HepG2 (cell line): Measurements from ENCODE around the gene MYL6. TPM values are rescaled to one million over a fixed set of nuclear protein-coding genes. Genes with fewer than 3 reads are reported as not detected.

ENCODE experiments used
- ATAC-seq: fragments of 200-7000 bp; cut with Tn5 transposase; 3 replicates; pipeline ENCODE4 v1.9.1; 2020; ENCODE audit warnings: mild to moderate bottlenecking, moderate library complexity
- BruUV-seq: library from RNA; stranded (reverse); fragments of 400-500 nt; replicated peaks from 2 replicates; lab custom pipeline; 2021; lab: Mats Ljungman, UMichigan
- CTCF ChIA-PET: fragments of 300-600 bp; formaldehyde crosslinking; extraction: SDS; loops from one replicate; lab custom pipeline; 2021; ENCODE audit warnings: low total read pairs, inconsistent platforms, low intra/inter-chr PET ratio; lab: Yijun Ruan, JAX
- POLR2A ChIA-PET: fragments of 350-600 bp; sonication (Branson Sonifier 250); formaldehyde crosslinking; loops from one replicate; lab custom pipeline; 2020; ENCODE audit warnings: antibody characterized with exemption, inconsistent platforms; lab: Yijun Ruan, JAX
- DNase-seq: peaks from one replicate; pipeline ENCODE4 v3.0.0-alpha.2; 2015; ENCODE audit warnings: low spot score
- FAIRE-seq: peaks from 3 replicates; lab custom pipeline; 2011; peaks lifted over from hg19 to GRCh38; lab: Jason Lieb, UNC
- H2AFZ ChIP-seq: one replicate; pipeline ENCODE4 v1.6.1; 2011; ENCODE audit warnings: low read length, inconsistent platforms
- H3K27ac ChIP-seq: fragments of 300-600 bp; 3 replicates; pipeline ENCODE4 v1.8.0; 2011; ENCODE audit warnings: mixed run types, mild to moderate bottlenecking, mixed read lengths, low read length, inconsistent platforms; ENCODE audit not compliant: insufficient read depth; ENCODE audit errors: extremely low read length
- H3K27me3 ChIP-seq, 2 experiments: fragments of 200-600 bp in 1 of 2; 2 replicates in 1 of 2; 3 replicates in 1 of 2; pipeline versions ENCODE4 v1.6.0 to v1.8.0; 2011; ENCODE audit warnings: low read length in 2 of 2, mild to moderate bottlenecking in 2 of 2, moderate library complexity in 2 of 2, inconsistent platforms in 1 of 2; ENCODE audit not compliant: insufficient read depth in 2 of 2, control insufficient read depth in 1 of 2
- H3K36me3 ChIP-seq, 2 experiments: fragments of 200-600 bp in 1 of 2; replicated peaks in 1 of 2; 2 replicates in 1 of 2; 3 replicates in 1 of 2; pipeline versions ENCODE4 v1.5.1 to v1.8.0; 2011; ENCODE audit warnings: low read length in 2 of 2, inconsistent platforms in 1 of 2; ENCODE audit not compliant: insufficient read depth in 2 of 2, control insufficient read depth in 1 of 2
- H3K4me1 ChIP-seq: 2 replicates; pipeline ENCODE4 v1.5.1; 2012; ENCODE audit warnings: low read length, inconsistent platforms; ENCODE audit not compliant: insufficient read depth
- H3K4me2 ChIP-seq: 2 replicates; pipeline ENCODE4 v1.6.0; 2011; ENCODE audit warnings: low read depth, low read length, inconsistent platforms
- H3K4me3 ChIP-seq, 3 experiments: fragments of 200-600 bp in 1 of 3; sonication (generic), shearing (Covaris generic) in 1 of 3; replicated peaks in 1 of 3; 2 replicates each; pipeline ENCODE4 v1.5.1; 2011 to 2016; ENCODE audit warnings: low read length in 3 of 3, inconsistent platforms in 2 of 3, low read depth in 2 of 3, mild to moderate bottlenecking in 2 of 3, control low read depth in 1 of 3, mixed read lengths in 1 of 3; ENCODE audit not compliant: insufficient read depth in 1 of 3
- H3K79me2 ChIP-seq: one replicate; pipeline ENCODE4 v1.6.1; 2011; ENCODE audit warnings: low read length, inconsistent platforms; ENCODE audit not compliant: insufficient read depth
- H3K9ac ChIP-seq: 2 replicates; pipeline ENCODE4 v1.6.0; 2011; ENCODE audit warnings: mild to moderate bottlenecking, low read depth, low read length, inconsistent platforms; ENCODE audit not compliant: insufficient read depth
- H3K9me3 ChIP-seq: 2 replicates; pipeline ENCODE4 v1.5.1; 2012; ENCODE audit warnings: mild to moderate bottlenecking, low read length
- H4K20me1 ChIP-seq: 2 replicates; pipeline ENCODE4 v1.6.0; 2011; ENCODE audit warnings: inconsistent platforms, mild to moderate bottlenecking, low read length, moderate library complexity; ENCODE audit not compliant: insufficient read depth
- ARHGAP35 ChIP-seq: sonication (generic); formaldehyde crosslinking; IDR thresholded peaks from 2 replicates; pipeline ENCODE4 v1.9.0; 2022; ENCODE audit warnings: mild to moderate bottlenecking, inconsistent platforms, moderate library complexity, missing genetic modification reagents, borderline replicate concordance
- GABPB1 ChIP-seq: IDR thresholded peaks from 2 replicates; pipeline ENCODE4 v1.6.1; 2016; ENCODE audit warnings: mild to moderate bottlenecking, missing genetic modification reagents, moderate library complexity, missing compliant biosample characterization
- HBP1 ChIP-seq: IDR thresholded peaks from 2 replicates; pipeline ENCODE4 v1.6.1; 2016; ENCODE audit warnings: low read depth, control low read depth
- KLF15 ChIP-seq: sonication (generic); formaldehyde crosslinking; IDR thresholded peaks from 2 replicates; pipeline ENCODE4 v1.8.1; 2023; ENCODE audit warnings: borderline replicate concordance, mild to moderate bottlenecking, inconsistent platforms, missing genetic modification reagents, mixed read lengths
- MED8 ChIP-seq: sonication (generic); formaldehyde crosslinking; IDR thresholded peaks from 2 replicates; pipeline ENCODE4 v1.8.1; 2023; ENCODE audit warnings: mild to moderate bottlenecking, missing genetic modification reagents; ENCODE audit not compliant: insufficient replicate concordance
- NONO ChIP-seq, 2 experiments: fragments of 450-650 bp in 1 of 2; sonication (generic) in 1 of 2; formaldehyde crosslinking in 1 of 2; IDR thresholded peaks in 1 of 2; conservative IDR thresholded peaks in 1 of 2; 2 replicates each; pipeline versions ENCODE4 v1.6.1 to v1.8.0; 2017 to 2022; ENCODE audit warnings: mild to moderate bottlenecking in 1 of 2, missing genetic modification reagents in 1 of 2, moderate library complexity in 1 of 2
- NR2F6 ChIP-seq, 2 experiments: IDR thresholded peaks; 2 replicates each; pipeline ENCODE4 v1.6.1; 2016; ENCODE audit warnings: antibody characterized with exemption in 1 of 2, mild to moderate bottlenecking in 1 of 2
- PCBP2 ChIP-seq: fragments of 200-400 bp; formaldehyde crosslinking; optimal IDR thresholded peaks from 2 replicates; pipeline ENCODE3; 2018; ENCODE audit warnings: low read length, low read depth; ENCODE audit not compliant: poor library complexity, severe bottlenecking
- SP2 ChIP-seq: sonication (generic); formaldehyde crosslinking; IDR thresholded peaks from 2 replicates; pipeline ENCODE4 v1.5.1; 2020; ENCODE audit warnings: mild to moderate bottlenecking, missing genetic modification reagents
- TFDP2 ChIP-seq: sonication (generic); formaldehyde crosslinking; IDR thresholded peaks from 2 replicates; pipeline ENCODE4 v1.4.0; 2020; ENCODE audit warnings: missing genetic modification reagents
- TRIM22 ChIP-seq: fragments of 450-650 bp; IDR thresholded peaks from 2 replicates; pipeline ENCODE4 v1.6.1; 2017
- ZBTB38 ChIP-seq: sonication (generic); formaldehyde crosslinking; IDR thresholded peaks from 2 replicates; pipeline ENCODE4 v1.5.1; 2020; ENCODE audit warnings: mild to moderate bottlenecking, missing genetic modification reagents
- ZFP36L2 ChIP-seq: sonication (generic); formaldehyde crosslinking; IDR thresholded peaks from 2 replicates; pipeline ENCODE4 v1.4.0; 2020; ENCODE audit warnings: missing genetic modification reagents
- ZNF235 ChIP-seq: sonication (generic); formaldehyde crosslinking; IDR thresholded peaks from 2 replicates; pipeline ENCODE4 v1.8.1; 2023; ENCODE audit warnings: mild to moderate bottlenecking, missing genetic modification reagents, borderline replicate concordance
- WGBS: methylation state at CpG from one replicate; pipeline ENCODE4 v1.1.6; 2017; ENCODE audit warnings: low lambda C conversion rate; 5-methylcytosine and 5-hydroxymethylcytosine counted together
- in situ Hi-C: cut with HindIII; loops from 2 replicates; pipeline ENCODE4 v1.10.0; 2017; ENCODE audit warnings: low pct_unique_long_range_greater_than_20kb; ENCODE audit not compliant: extremely low pct_ligation_motif_present
- intact Hi-C: fragments of 100-400 bp; cut with micrococcal nuclease; formaldehyde crosslinking; loops from one replicate; pipeline ENCODE4 v1.10.0; 2022; ENCODE audit not compliant: unreplicated experiment
- polyA plus RNA-seq, 8 experiments: library from polyadenylated mRNA; depleted of rRNA in 3 of 8; stranded (reverse) in 7 of 8; unstranded in 1 of 8; fragments of >200 nt; fragmentation: Illumina TruSeq in 4 of 8; extraction: Trizol in 4 of 8; gene quantifications; 2 replicates each; pipeline versions ENCODE4 v1.2.1 to v1.2.3, GENCODE V29; 2011 to 2016; ENCODE audit warnings: low read depth in 4 of 8, missing spikeins in 1 of 8, mixed read lengths in 1 of 8; ENCODE audit not compliant: insufficient read depth in 1 of 8
- total RNA-seq, 5 experiments: library from RNA; depleted of rRNA; stranded (reverse); fragments of >200 nt; fragmentation: Illumina TruSeq; extraction: Trizol; gene quantifications; 2 replicates each; pipeline ENCODE4 v1.2.3, GENCODE V29; 2016; ENCODE audit warnings: low read depth in 1 of 5

Gene MYL6
- total and polyA plus RNA-seq, 2 of the 13 experiments (the other 11 are each of a cell fraction or from before 2014, with no cell fraction given): 1,127 to 1,192 TPM

GRCh38 chr12:56154246-56154771 is 3.9 kb upstream of the MYL6 start:
- FAIRE-seq (no peak), DNase-seq (no peak), ATAC-seq (no peak)
- Histone ChIP-seq H4K20me1 (peaks cover 3% of the 10 kb centered on the region; the same call in 1 of the 2 replicates), H3K36me3 (0 out of 5 replicates have a peak, but pooled peaks cover 0 to 1% of the 10 kb centered on the region in 2 experiments), H3K27me3 (no peaks in the 10 kb centered on the region; a peak in 1 of 5 replicates), H3K4me1 (peaks cover 46% of the 10 kb centered on the region), H3K4me2 (peak overlapping the region; percentile 82; the same call in 1 of the 2 replicates), H3K4me3 (no peak overlapping the region), H3K79me2 (peaks cover 27% of the 10 kb centered on the region), H3K9me3 (no peaks in the 10 kb centered on the region), H2AFZ (no peak overlapping the region), H3K9ac (no peak overlapping the region)
- CTCF ChIA-PET: no interaction called here
- POLR2A ChIA-PET: interaction anchor here (1.0 to 2.3 kb wide), 4 partner anchors 26 to 36 kb away, joined by 3 to 17 read pairs (median 4); partner anchors contain the start of genes ESYT1, SMARCC2 and ZC3H10
- intact Hi-C loops: no loop called here
- BruUV-seq: no TSS peak
- TF ChIP-seq ZBTB38 (CRISPR knock-in tag): no peak
- TF ChIP-seq TFDP2 (CRISPR knock-in tag): no peak
- TF ChIP-seq ZFP36L2 (CRISPR knock-in tag): no peak
- TF ChIP-seq GABPB1 (CRISPR knock-in tag): no peak
- TF ChIP-seq NR2F6 (IDR thresholded peaks at IDR 0.05): no peak
- TF ChIP-seq NR2F6 (CRISPR knock-in tag; IDR thresholded peaks at IDR 0.05): no peak
- no peak for TF ChIP-seq KLF15 (CRISPR knock-in tag)
- TF ChIP-seq PCBP2: no peak
- no peak for TF ChIP-seq NONO (IDR thresholded peaks at IDR 0.05)
- TF ChIP-seq NONO (CRISPR knock-in tag; conservative IDR thresholded peaks at IDR 0.05): no peak
- no peak for TF ChIP-seq TRIM22
- TF ChIP-seq ZNF235 (CRISPR knock-in tag): no peak
- no peak for TF ChIP-seq ARHGAP35
- TF ChIP-seq HBP1 (CRISPR knock-in tag): no peak
- TF ChIP-seq MED8 (CRISPR knock-in tag): no peak
- TF ChIP-seq SP2: no peak
- TF ChIP-seq, all 625 proteins: peak for 0
- H3K27ac ChIP-seq: no peak overlapping the region
- in situ Hi-C loops: no loop called here
- 100% methylated on average over 1 of the region's 1 CpG for WGBS
